AG04449 (cell line): ENCODE results near the gene LACRT.

Source experiments
- CTCF ChIA-PET: fragments of 350-600 bp; formaldehyde crosslinking; extraction: SDS; loops from one replicate; lab custom pipeline; 2021; ENCODE audit warnings: antibody characterized with exemption; lab: Yijun Ruan, JAX
- POLR2A ChIA-PET: fragments of 400-600, 350-600 bp; formaldehyde crosslinking; extraction: SDS; loops from one replicate; lab custom pipeline; 2020; ENCODE audit warnings: antibody characterized with exemption, inconsistent platforms; lab: Yijun Ruan, JAX
- DNase-seq: peaks from one replicate; pipeline ENCODE4 v3.0.0-alpha.2; 2010; ENCODE audit warnings: low read depth, low spot score
- H3K4me3 ChIP-seq: 2 replicates; pipeline ENCODE4 v1.5.1; 2011; ENCODE audit warnings: low read depth, mild to moderate bottlenecking, control low read depth, low read length
- TF ChIP-seq, protein P1 (sequence below): IDR thresholded peaks from one replicate; pipeline ENCODE4 v1.5.1; 2011; ENCODE audit warnings: mild to moderate bottlenecking, moderate library complexity, low read length, control low read depth, inconsistent platforms; ENCODE audit not compliant: insufficient read depth; ENCODE audit errors: missing control alignments

Gene LACRT

DNA sequence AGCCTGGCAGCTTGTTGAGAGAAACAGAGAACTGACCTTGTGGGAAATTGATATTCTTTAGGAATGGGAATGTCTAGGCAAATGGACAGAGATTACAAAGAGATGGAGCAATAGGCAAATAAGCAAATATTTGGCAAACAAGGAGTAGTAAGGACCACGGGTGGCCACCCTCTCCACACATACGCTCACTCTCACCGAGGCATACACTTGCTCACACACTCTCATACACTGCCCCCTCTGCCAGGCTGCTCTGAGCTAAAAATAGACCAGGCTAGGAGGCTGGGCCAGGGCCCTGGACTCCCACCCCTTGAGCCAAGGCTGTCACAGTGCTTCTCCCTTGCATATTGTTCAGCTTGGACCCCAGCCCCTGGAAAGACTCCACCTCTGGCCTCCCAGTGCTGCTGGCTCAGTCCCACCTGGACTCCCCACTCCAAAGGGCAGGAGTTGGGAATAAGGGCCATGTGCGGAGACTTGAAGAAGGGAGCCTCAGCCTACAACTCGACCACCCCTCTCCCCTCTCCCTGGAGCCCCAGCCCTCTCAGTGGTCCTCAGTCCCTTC, 47.3 kb downstream of the LACRT start:
- ChIA-PET CTCF (interaction anchor here (1.2 to 2.8 kb wide), 4 partner anchors 9 to 17 kb away, joined by 3 to 15 read pairs (median 8); no protein-coding TSS in a partner anchor), POLR2A (no interaction called here)
- TF ChIP-seq, protein P1, sequence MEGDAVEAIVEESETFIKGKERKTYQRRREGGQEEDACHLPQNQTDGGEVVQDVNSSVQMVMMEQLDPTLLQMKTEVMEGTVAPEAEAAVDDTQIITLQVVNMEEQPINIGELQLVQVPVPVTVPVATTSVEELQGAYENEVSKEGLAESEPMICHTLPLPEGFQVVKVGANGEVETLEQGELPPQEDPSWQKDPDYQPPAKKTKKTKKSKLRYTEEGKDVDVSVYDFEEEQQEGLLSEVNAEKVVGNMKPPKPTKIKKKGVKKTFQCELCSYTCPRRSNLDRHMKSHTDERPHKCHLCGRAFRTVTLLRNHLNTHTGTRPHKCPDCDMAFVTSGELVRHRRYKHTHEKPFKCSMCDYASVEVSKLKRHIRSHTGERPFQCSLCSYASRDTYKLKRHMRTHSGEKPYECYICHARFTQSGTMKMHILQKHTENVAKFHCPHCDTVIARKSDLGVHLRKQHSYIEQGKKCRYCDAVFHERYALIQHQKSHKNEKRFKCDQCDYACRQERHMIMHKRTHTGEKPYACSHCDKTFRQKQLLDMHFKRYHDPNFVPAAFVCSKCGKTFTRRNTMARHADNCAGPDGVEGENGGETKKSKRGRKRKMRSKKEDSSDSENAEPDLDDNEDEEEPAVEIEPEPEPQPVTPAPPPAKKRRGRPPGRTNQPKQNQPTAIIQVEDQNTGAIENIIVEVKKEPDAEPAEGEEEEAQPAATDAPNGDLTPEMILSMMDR = no peak
- DNase-seq = no peak
- H3K4me3 ChIP-seq = no peak overlapping the region

- CTCF ChIA-PET = interaction anchor here (2.5 to 2.8 kb wide), 2 partner anchors 10 kb away, joined by 11 to 15 read pairs; no protein-coding TSS in a partner anchor
- H3K4me3 ChIP-seq = no peak overlapping the region
- TF ChIP-seq, protein P1 = no peak
- DNase-seq = no peak
- POLR2A ChIA-PET = no interaction called here
Observed at GRCh38 chr12:54586620-54587019, 48.1 kb downstream of the LACRT start.

- ChIA-PET POLR2A (no interaction called here), CTCF (no interaction called here)
- TF ChIP-seq, protein P1 = no peak
- DNase-seq = no peak
- no peak overlapping the region for H3K4me3 ChIP-seq
Observed at GRCh38 chr12:54585243-54585642, 49.5 kb downstream of the LACRT start.

- TF ChIP-seq, protein P1 = no peak
- H3K4me3 ChIP-seq = no peak overlapping the region
- ChIA-PET CTCF (interaction anchor here (0.9 to 1.4 kb wide), 3 partner anchors 9 to 12 kb away, joined by 3 to 6 read pairs (median 3); no protein-coding TSS in a partner anchor), POLR2A (no interaction called here)
- no peak for DNase-seq
Observed at GRCh38 chr12:54584128-54584527, 50.6 kb downstream of the LACRT start.

- no peak overlapping the region for H3K4me3 ChIP-seq
- POLR2A ChIA-PET = no interaction called here
- no peak for DNase-seq
- CTCF ChIA-PET = interaction anchor here (0.9 to 1.8 kb wide), 4 partner anchors 10 to 13 kb away, joined by 3 to 8 read pairs (median 4); no protein-coding TSS in a partner anchor
- TF ChIP-seq, protein P1 = no peak
Observed at GRCh38 chr12:54583726-54584125, 51.0 kb downstream of the LACRT start.

DNA sequence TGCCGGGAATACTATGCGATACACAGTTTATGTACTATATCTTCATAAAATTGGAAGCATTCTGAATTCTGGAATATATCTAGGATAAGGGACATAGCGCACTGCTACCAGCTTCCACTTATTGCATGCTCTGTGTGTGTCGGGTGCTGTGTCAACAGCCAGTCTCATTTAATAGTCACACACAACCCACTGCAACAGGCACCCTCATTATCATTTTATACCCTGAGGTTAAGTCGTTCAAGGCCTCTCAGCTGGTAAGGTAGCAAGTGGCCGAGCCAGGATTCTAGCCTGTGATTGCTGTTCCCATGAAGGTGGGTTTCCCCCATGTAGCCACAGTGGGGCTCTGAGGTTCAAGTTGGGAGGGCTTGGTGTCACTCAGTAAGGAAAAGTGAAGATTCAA, 53.3 kb downstream of the LACRT start:
- CTCF ChIA-PET = interaction anchor here (4.5 to 8.1 kb wide), 2 partner anchors 11 to 16 kb away, joined by 31 to 81 read pairs; no protein-coding TSS in a partner anchor
- no peak for DNase-seq
- H3K4me3 ChIP-seq = no peak overlapping the region
- POLR2A ChIA-PET = no interaction called here
- TF ChIP-seq, protein P1 = no peak
